HG03066 (cell line): Measurements from ENCODE around the gene CFAP119.

Experiments used
- ATAC-seq: cut with Tn5 transposase; IDR thresholded peaks from one replicate; pipeline ENCODE4 v1.9.1; 2021; ENCODE audit warnings: low read depth; ENCODE audit not compliant: unreplicated experiment

CFAP119 gene

GRCh38 chr16:30782486-30783279 is 20.8 kb upstream of the CFAP119 start:
- ATAC-seq = no peak

DNA sequence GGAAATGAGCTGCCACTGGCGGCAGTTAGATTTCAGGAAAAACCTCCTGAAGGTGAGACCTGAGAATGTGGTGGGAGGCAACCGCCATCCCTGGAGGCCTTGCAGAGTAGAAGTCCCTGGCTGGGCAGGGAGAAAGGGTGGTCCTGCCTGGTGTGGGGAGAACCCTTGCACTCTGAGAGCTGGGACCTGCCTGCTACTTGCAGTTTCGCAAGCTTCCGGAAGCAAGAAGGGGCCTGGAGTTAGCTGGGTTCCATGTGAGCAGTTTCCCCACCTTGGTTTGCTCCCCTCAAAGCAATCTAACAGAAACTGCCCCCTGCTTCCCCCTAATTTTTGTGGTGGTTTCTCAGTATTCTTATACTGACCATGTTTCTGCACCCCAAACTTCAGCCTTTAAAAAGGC is 18.7 kb upstream of the CFAP119 start:
- no peak for ATAC-seq

- no peak for ATAC-seq
Measured at GRCh38 chr16:30780021-30780420, 18.2 kb upstream of the CFAP119 start.

- no peak for ATAC-seq
Measured at GRCh38 chr16:30779596-30779995, 17.7 kb upstream of the CFAP119 start.

DNA sequence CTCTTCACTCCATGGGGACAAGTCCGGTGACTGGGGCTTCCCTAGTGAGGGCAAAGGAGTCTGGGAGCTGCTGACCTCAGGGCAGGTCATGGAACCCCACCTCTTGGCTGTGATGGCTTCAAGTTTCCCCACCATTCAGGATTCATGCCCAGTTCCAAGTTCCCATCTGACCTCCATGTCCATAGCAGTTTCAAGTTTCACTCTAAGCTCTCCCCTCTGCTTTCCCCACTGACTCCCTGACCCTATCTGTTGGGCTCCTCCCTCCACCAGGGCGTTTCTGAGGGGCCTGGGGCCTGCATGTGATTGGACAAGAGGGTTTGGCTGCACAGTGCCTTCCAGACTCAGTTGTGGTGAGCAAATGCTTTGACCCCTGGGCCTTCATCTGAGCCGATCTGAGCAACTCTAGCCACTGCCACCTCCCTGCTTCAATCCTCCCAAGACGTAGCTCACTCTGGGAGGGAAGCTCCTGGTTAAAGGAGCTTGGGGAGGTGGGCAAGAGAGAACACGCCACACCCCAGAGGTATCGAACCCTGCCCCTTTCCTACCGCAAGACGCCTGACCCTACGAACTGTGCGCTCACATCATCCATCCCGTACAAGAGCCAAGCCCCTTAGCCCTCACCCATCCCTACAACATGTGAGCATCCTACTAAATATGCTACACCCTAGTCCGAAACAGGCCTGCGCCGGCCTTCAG is 16.8 kb upstream of the CFAP119 start:
- ATAC-seq = no peak

GRCh38 chr16:30777591-30778297 is 15.9 kb upstream of the CFAP119 start:
- ATAC-seq = no peak

DNA sequence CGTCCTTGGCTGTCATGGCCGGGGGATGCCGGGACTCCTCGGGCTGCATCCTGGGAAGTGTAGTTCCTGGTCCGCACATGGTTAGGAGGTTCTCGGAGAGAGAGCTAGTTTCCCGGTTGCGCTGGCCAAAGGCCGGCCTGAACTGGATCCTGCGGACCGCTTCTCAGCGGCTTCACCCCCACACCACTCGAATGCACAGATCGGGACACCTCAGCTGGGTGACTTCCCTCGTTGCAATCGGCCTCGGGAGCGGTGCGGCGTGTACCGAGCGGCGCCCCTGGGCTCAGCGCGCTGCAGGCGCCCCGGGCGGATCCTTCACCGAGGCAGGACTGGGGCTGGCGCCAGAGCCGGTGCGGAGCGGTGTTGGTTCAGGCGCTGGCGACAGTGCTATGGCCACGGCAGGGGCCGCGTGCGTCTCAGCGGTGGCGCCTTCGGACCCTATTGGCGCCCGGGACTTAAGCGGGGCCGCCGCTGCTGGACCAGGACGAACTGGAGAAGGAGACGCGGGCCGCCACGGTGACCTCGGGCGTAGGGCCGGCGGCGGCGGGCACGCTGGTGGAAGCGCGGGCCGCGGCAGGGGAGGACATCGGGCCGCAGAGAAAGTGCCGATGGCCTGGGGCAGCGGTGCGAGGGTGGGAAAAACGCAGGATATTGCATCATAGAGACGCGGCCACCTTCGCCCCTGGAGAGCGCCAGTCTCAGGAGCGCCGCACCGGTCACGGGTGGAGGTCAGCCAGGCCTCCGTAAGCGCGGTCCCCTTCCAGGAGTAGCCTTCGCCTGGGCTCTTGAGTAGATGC is 13.7 kb upstream of the CFAP119 start:
- peak; percentile 57 for ATAC-seq

GRCh38 chr16:30775131-30775391 is 13.2 kb upstream of the CFAP119 start:
- no peak for ATAC-seq

DNA sequence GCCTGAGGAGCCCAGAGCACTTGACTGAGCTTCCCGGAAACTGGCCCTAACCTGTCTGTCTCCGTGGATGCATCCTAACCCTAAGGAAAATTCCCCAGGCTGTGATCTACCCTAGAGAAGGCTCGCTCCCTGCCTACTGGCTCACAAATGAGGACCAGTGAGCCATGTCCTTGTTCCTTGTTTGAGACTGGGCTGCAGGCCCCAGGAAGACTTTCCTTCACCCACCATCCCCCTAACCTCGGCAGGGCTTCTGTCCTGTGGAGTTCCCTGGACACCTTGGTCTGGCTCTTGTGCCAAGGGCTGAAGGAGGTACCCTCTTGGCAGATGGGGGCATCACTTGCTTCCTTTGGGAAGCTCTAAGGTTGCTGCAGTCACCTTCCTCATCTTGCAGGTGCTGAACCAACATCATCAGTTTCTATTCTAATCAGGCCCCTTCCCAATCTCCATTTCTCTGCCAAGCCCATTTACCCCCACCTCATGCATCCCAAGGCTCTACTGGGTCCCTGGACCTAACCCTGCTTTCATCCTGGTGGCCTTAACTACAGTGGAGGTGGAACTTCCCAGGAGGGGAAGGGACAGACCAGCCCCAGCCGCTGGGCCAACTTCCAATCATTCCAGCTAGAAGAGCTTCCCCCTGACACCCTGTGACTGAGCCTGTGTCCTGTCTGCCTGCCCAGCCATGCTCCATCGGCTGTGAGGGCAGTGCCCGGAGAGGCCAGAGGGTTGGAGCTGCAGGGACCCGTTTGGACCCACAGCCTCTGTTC is 12.7 kb upstream of the CFAP119 start:
- no peak for ATAC-seq

DNA sequence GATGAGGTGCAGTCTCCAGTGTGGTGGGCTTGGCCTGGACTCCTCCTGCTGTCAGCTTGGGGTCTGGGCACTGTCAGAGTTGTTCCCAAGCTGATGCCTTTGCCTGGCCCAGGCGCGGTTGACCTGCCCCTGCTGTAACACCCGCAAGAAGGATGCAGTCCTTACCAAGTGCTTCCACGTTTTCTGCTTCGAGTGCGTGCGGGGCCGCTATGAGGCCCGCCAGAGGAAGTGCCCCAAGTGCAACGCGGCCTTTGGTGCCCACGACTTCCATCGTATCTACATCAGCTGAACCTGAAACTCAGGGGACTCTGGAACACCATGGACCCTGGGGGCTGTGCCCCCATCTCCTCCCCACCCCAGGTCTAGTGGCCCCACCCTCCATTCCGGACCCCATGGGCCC is 12.0 kb upstream of the CFAP119 start:
- ATAC-seq = no peak

GRCh38 chr16:30771726-30772125 is 9.9 kb upstream of the CFAP119 start:
- ATAC-seq = no peak

DNA sequence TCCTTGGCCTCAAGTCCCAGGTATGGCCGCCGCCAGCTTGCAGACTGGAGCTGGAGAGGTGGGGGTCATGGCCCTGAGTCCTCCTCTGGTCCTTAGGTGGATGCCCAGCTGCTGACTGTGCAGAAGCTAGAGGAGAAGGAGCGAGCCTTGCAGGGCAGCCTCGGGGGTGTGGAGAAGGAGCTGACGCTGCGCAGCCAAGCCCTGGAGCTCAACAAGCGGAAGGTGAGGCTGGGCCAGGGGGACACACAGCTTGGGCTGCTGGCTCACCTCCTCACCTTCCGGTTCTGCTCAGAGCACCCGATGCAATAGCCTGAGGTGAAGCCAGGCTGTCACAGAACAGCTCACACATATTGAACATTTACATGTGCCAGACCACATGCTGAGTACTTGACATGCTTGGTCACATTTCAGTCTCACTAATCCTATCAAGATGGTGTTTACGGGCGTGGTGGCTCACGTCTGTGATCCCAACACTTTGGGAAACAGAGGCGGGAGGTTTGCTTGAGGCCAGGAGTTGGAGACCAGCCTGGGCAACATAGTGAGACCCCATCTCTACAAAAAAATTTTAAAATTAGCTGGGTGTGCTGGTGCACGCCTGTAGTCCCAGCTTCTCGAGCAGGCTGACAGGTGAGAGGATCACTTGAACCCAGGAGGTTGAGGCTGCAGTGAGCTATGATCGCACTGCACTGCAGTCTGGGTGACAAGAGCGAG is 7.7 kb upstream of the CFAP119 start:
- ATAC-seq = no peak

DNA sequence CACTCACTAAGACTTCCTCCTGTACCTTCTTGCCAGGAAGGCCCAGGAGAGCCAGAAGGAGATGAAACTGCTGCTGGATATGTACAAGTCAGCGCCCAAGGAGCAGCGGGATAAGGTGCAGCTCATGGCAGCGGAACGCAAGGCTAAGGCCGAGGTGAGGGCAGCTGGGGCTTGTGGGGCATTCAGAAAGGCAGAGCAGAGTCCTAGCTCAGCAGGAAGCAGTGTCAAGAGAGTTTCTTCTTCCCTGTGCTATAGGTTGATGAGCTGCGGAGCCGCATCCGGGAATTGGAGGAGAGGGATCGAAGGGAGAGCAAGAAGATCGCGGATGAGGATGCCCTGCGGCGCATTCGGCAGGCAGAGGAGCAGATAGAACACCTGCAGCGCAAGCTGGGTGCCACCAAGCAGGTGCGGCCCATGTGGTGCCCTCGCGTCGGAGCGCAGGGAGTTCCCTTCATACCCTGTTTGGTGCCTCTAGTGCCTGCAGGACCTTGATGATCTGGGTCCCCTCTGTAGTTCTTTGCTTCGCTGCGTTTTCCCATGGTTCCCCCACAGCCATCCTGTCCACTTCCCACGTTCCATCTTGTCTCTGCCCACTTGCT is 6.8 kb upstream of the CFAP119 start:
- no peak for ATAC-seq

DNA sequence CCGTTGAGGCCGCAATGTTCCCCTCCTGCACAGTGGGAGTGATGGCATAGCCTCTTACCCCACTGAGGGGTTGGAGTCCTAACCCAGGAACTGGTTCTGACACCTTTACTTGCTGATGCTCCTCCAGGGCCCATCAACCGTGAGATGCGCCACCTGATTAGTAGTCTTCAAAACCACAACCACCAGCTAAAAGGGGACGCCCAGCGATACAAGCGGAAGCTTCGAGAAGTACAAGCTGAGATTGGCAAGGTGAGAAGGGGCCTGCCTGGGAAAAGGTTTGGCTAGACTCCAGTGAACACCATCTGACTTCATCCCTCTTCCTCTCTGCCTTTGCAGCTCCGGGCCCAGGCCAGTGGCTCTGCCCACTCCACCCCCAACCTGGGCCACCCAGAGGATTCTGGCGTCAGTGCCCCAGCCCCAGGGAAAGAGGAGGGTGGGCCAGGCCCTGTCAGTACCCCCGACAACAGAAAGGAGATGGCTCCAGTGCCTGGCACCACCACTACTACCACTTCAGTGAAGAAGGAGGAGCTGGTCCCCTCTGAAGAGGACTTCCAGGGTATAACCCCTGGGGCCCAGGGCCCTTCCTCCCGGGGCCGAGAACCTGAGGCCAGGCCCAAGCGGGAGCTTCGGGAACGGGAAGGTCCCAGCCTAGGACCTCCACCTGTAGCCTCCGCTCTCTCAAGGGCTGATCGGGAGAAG is 6.1 kb upstream of the CFAP119 start:
- ATAC-seq = no peak

- no peak for ATAC-seq
Measured at GRCh38 chr16:30766933-30767284, 5.0 kb upstream of the CFAP119 start.

DNA sequence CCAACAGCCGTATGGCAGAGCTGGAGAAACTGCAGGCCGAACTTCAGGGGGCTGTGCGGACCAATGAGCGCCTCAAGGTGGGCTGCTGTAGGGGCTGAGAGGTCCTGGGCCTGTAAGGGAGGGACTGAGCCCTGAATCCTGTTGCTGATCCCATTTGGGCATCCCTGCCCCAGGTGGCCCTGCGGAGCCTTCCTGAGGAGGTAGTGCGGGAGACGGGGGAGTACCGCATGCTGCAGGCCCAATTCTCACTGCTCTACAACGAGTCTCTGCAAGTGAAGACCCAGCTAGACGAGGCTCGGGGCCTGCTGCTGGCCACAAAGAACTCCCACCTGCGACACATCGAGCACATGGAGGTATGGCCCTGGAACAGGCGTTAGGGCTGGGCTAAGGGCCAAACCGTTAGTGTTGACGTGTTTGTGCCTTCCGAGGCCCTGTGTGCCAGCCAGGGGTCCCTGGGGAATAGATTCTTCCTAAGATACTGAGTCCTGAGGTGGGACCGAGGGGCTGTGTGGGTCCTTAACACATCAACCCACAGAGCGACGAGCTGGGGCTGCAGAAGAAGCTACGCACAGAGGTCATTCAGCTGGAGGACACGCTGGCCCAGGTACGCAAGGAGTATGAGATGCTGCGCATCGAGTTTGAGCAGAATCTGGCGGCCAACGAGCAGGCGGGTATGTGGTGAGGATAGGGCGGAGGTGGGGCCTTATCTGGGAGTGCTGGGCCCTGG is 4.5 kb upstream of the CFAP119 start:
- ATAC-seq = no peak

GRCh38 chr16:30764816-30765465 is 3.1 kb upstream of the CFAP119 start:
- no peak for ATAC-seq

- no peak for ATAC-seq
Measured at GRCh38 chr16:30764086-30764485, 2.2 kb upstream of the CFAP119 start.
